ENCODE measurements around the gene ARHGAP18. TPM values are rescaled to one million over a fixed set of nuclear protein-coding genes. Genes with fewer than 3 reads are reported as not detected.

ARHGAP18 gene
- total RNA-seq, 2 donors from 2014 or later: 14.3 to 17.7 TPM

GRCh38 chr6:129719692-129720091, 9.7 kb upstream of the ARHGAP18 start:
- WGBS, 2 experiments (ENCODE audit: insufficient coverage in 1 of 2, insufficient read length in 1 of 2): 95 to 100% methylated on average over 1 to 3 of the region's 3 CpGs
- Histone ChIP-seq H3K27ac (ENCODE audit: low read depth, low read length) (no peak overlapping the region), H3K4me3 (ENCODE audit: low read length) (no peak overlapping the region), H3K9ac (ENCODE audit: extremely low read depth, low read length, poor library complexity, severe bottlenecking) (no peak overlapping the region), H3K36me3 (ENCODE audit: control insufficient read depth, insufficient read depth, low read length) (no peaks in the 10 kb centered on the region), H3K27me3 (ENCODE audit: control insufficient read depth, insufficient read depth, low read length, poor library complexity, severe bottlenecking) (no peaks in the 10 kb centered on the region), H3K4me1 (ENCODE audit: control insufficient read depth, insufficient read depth, low read length) (no peaks in the 10 kb centered on the region), H3K9me3 (ENCODE audit: control insufficient read depth, low read length) (no peaks in the 10 kb centered on the region)
- no peak for DNase-seq
- Mint-ChIP-seq H3K27ac (no peak overlapping the region), H3K9me3 (no peaks in the 10 kb centered on the region), H3K36me3 (ENCODE audit: low read depth) (no peaks in the 10 kb centered on the region), H3K4me3 (no peak overlapping the region), H3K27me3 (ENCODE audit: insufficient read depth) (no peaks in the 10 kb centered on the region), H3K4me1 (peaks cover 5% of the 10 kb centered on the region)
- no peak for TF ChIP-seq CTCF (conservative IDR thresholded peaks at IDR 0.05)

DNA sequence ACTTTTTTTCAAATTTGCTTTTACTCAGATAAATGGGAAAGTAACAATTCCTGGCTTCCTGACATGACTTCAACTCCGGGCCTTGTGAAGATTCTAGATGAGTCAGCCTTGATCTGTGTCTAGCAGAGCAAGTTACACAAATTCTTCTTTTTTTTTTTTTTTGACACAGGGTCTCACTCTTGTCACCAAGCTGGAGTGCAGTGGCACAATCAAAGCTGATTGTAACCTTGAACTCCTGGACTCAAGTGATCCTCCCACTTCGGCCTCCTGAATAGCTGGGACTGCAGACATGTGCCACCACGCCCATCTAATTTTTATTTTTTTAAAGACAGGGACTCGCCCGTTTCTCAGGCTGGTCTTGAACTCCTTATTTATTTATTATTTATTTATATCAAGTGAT, 7.3 kb upstream of the ARHGAP18 start:
- no peaks in the 10 kb centered on the region for H3K36me3 ChIP-seq (ENCODE audit: control insufficient read depth, insufficient read depth, low read length)
- no peaks in the 10 kb centered on the region for H3K9me3 ChIP-seq (ENCODE audit: control insufficient read depth, low read length)
- Mint-ChIP-seq H3K4me3 (no peak overlapping the region), H3K27ac (no peak overlapping the region), H3K36me3 (ENCODE audit: low read depth) (no peaks in the 10 kb centered on the region), H3K9me3 (no peaks in the 10 kb centered on the region), H3K4me1 (no peaks in the 10 kb centered on the region), H3K27me3 (ENCODE audit: insufficient read depth) (no peaks in the 10 kb centered on the region)
- no peak for DNase-seq
- H3K4me1 ChIP-seq (ENCODE audit: control insufficient read depth, insufficient read depth, low read length): no peaks in the 10 kb centered on the region
- H3K9ac ChIP-seq (ENCODE audit: extremely low read depth, low read length, poor library complexity, severe bottlenecking): no peak overlapping the region
- no peak overlapping the region for H3K4me3 ChIP-seq (ENCODE audit: low read length)
- no peaks in the 10 kb centered on the region for H3K27me3 ChIP-seq (ENCODE audit: control insufficient read depth, insufficient read depth, low read length, poor library complexity, severe bottlenecking)
- no peak overlapping the region for H3K27ac ChIP-seq (ENCODE audit: low read depth, low read length)
- WGBS, 2 experiments (ENCODE audit: insufficient coverage in 1 of 2, insufficient read length in 1 of 2): 86 to 91% methylated on average over 2 to 5 of the region's 5 CpGs
- TF ChIP-seq CTCF (conservative IDR thresholded peaks at IDR 0.05): no peak

DNA sequence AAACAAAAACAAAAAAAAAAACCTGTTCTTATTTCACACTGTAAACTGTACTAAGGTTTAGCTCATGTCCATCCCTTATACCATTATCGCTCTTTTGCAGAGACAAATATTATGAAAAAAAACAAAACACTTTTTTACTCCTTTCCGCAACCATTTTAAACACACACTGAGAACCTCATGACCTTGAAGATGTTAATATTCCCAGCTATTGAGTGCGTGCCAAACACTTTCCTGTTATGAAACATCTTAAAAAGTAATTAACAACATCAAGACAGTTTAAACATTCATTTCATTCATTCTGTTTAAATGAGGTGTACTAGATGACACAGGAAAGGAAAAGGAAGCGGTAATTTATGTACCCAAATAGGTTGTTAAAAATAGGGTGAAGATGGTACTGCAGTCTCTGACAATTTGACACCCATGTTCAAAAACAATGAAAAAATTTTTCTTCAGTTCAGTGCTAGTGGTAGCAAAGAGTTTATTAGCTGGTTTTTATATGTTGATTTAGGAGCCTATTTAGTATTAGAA, 3.9 kb upstream of the ARHGAP18 start:
- peaks cover 5% of the 10 kb centered on the region for H3K4me1 ChIP-seq (ENCODE audit: control insufficient read depth, insufficient read depth, low read length)
- no peaks in the 10 kb centered on the region for H3K9me3 Mint-ChIP-seq
- H3K27me3 ChIP-seq (ENCODE audit: control insufficient read depth, insufficient read depth, low read length, poor library complexity, severe bottlenecking): no peaks in the 10 kb centered on the region
- no peaks in the 10 kb centered on the region for H3K36me3 Mint-ChIP-seq (ENCODE audit: low read depth)
- WGBS, 2 experiments (ENCODE audit: insufficient coverage in 1 of 2, insufficient read length in 1 of 2): 92 to 100% methylated on average over 2 to 4 of the region's 4 CpGs
- H3K27me3 Mint-ChIP-seq (ENCODE audit: insufficient read depth): no peaks in the 10 kb centered on the region
- H3K4me1 Mint-ChIP-seq: peaks cover 13% of the 10 kb centered on the region
- DNase-seq: no peak
- no peak overlapping the region for H3K9ac ChIP-seq (ENCODE audit: extremely low read depth, low read length, poor library complexity, severe bottlenecking)
- no peak overlapping the region for H3K27ac Mint-ChIP-seq
- H3K4me3 ChIP-seq (ENCODE audit: low read length): no peak overlapping the region
- no peaks in the 10 kb centered on the region for H3K36me3 ChIP-seq (ENCODE audit: control insufficient read depth, insufficient read depth, low read length)
- H3K4me3 Mint-ChIP-seq: no peak overlapping the region
- H3K9me3 ChIP-seq (ENCODE audit: control insufficient read depth, low read length): no peaks in the 10 kb centered on the region
- no peak for TF ChIP-seq CTCF (conservative IDR thresholded peaks at IDR 0.05)
- H3K27ac ChIP-seq (ENCODE audit: low read depth, low read length): no peak overlapping the region

All from endodermal cell (in vitro differentiated cells).